Measurements from ENCODE around the gene SMOC2. TPM values are rescaled to one million over a fixed set of nuclear protein-coding genes. Genes with fewer than 3 reads are reported as not detected.

SMOC2 gene
- total RNA-seq, 1 experiment from 2014 or later = 2.1 TPM

DNA sequence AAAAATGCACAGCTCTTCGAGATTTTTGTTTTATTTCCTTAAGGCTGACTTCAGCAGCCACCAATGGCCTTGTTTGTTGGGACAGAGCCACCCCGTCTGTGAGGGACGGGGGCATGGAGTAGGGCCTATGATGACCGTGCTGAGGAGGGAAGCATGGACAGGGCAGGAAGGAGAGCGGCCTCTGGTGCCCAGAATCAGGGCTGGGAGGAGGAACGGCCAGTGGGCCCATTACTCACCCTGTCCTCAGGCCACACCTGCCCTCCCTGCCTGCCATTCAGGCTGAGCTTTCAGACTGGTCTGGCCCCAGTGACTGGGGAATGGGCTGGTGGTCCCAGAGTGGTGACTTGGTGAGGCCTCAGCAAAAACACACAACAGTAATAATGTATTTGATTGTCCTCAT lies 104.4 kb downstream of the SMOC2 start:
- no peak for DNase-seq
- no peaks in the 10 kb centered on the region for H4K20me1 ChIP-seq (ENCODE audit: control insufficient read depth, insufficient read depth, insufficient read length)
- H3K36me3 Mint-ChIP-seq (ENCODE audit: insufficient read depth in 1 of 3, low read depth in 3 of 3) = no peaks in the 10 kb centered on the region
- no peak overlapping the region for H2AFZ ChIP-seq (ENCODE audit: low read length)
- H3K27ac Mint-ChIP-seq = no peak overlapping the region
- H3K4me1 Mint-ChIP-seq = peaks cover 24 to 25% of the 10 kb centered on the region in 2 experiments
- H3K23ac ChIP-seq (ENCODE audit: insufficient read length, low read depth, low read length) = no peak overlapping the region
- no peaks in the 10 kb centered on the region for H3K27me3 ChIP-seq (ENCODE audit: insufficient read depth, low read length)
- no peaks in the 10 kb centered on the region for H3K23me2 ChIP-seq (ENCODE audit: insufficient read length, low read depth, low read length, poor library complexity, severe bottlenecking)
- H2AK5ac ChIP-seq (ENCODE audit: insufficient read length, low read length) = no peak overlapping the region
- TF ChIP-seq, protein P1, sequence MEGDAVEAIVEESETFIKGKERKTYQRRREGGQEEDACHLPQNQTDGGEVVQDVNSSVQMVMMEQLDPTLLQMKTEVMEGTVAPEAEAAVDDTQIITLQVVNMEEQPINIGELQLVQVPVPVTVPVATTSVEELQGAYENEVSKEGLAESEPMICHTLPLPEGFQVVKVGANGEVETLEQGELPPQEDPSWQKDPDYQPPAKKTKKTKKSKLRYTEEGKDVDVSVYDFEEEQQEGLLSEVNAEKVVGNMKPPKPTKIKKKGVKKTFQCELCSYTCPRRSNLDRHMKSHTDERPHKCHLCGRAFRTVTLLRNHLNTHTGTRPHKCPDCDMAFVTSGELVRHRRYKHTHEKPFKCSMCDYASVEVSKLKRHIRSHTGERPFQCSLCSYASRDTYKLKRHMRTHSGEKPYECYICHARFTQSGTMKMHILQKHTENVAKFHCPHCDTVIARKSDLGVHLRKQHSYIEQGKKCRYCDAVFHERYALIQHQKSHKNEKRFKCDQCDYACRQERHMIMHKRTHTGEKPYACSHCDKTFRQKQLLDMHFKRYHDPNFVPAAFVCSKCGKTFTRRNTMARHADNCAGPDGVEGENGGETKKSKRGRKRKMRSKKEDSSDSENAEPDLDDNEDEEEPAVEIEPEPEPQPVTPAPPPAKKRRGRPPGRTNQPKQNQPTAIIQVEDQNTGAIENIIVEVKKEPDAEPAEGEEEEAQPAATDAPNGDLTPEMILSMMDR (conservative IDR thresholded peaks at IDR 0.05) = no peak
- H3K56ac ChIP-seq (ENCODE audit: insufficient read length, low read depth, low read length) = no peak overlapping the region
- H2BK20ac ChIP-seq (ENCODE audit: low read depth, low read length, poor library complexity, severe bottlenecking) = no peak overlapping the region
- no peaks in the 10 kb centered on the region for H3K9me3 Mint-ChIP-seq
- H3K14ac ChIP-seq (ENCODE audit: insufficient read depth, low read length) = no peak overlapping the region
- H3K79me2 ChIP-seq (ENCODE audit: insufficient read depth, low read length) = no peaks in the 10 kb centered on the region
- H3K27me3 Mint-ChIP-seq (ENCODE audit: low read depth) = no peaks in the 10 kb centered on the region; the same call in 1 of the 2 replicates
- no peak overlapping the region for H4K5ac ChIP-seq (ENCODE audit: insufficient read length, low read depth, low read length)
- H3K27ac ChIP-seq (ENCODE audit: insufficient read length, low read depth, low read length) = no peak overlapping the region
- H4K8ac ChIP-seq (replicated peaks; ENCODE audit: insufficient read length, low read depth, low read length) = no peak overlapping the region
- H2BK12ac ChIP-seq (ENCODE audit: insufficient read length, low read depth, low read length) = no peak overlapping the region
- no peak overlapping the region for H3K4me3 Mint-ChIP-seq
- no peak overlapping the region for H3T11ph ChIP-seq (ENCODE audit: low read length)
- H3K4me2 ChIP-seq (ENCODE audit: insufficient read depth, insufficient read length, low read length) = no peak overlapping the region
- H2BK120ac ChIP-seq (ENCODE audit: low read depth, low read length, poor library complexity, severe bottlenecking) = no peak overlapping the region
- H3K79me1 ChIP-seq (ENCODE audit: insufficient read depth, low read depth, low read length, poor library complexity, severe bottlenecking) = no peaks in the 10 kb centered on the region
- H3K18ac ChIP-seq (ENCODE audit: insufficient read length, low read depth, low read length) = no peak overlapping the region
- no peak overlapping the region for H4K91ac ChIP-seq (ENCODE audit: insufficient read length, low read depth, low read length)
- no peak overlapping the region for H2BK15ac ChIP-seq (ENCODE audit: low read depth, low read length)
- H2BK5ac ChIP-seq (ENCODE audit: insufficient read length, low read length) = no peak overlapping the region
- no peak overlapping the region for H3K9ac ChIP-seq (ENCODE audit: extremely low read depth, insufficient read length, low read length)
- no peak overlapping the region for H3K4ac ChIP-seq (ENCODE audit: low read depth, low read length)
- H3K9me3 ChIP-seq (ENCODE audit: control insufficient read depth, low read depth, low read length) = no peaks in the 10 kb centered on the region
- peaks cover 9% of the 10 kb centered on the region; the same call in 1 of the 2 replicates for H3K4me1 ChIP-seq (ENCODE audit: insufficient read depth, low read length)
- WGBS (ENCODE audit: extremely low coverage, insufficient read length, low lambda C conversion rate) = no CpG with 5 or more reads among the region's 6 CpGs
